Ovary (tissue), 9 donors: ENCODE results near the gene EIF3B. TPM values are rescaled to one million over a fixed set of nuclear protein-coding genes. Genes with fewer than 3 reads are reported as not detected.

ENCODE experiments used
- DNase-seq, 5 donors: peaks; one replicate each; pipeline ENCODE4 v3.0.0-alpha.2; 2019 to 2020
- H3K27ac ChIP-seq, 2 donors: fragments of 200-600 bp; one replicate each; pipeline versions ENCODE4 v1.5.1 to v1.8.0; 2019 to 2022
- H3K27me3 ChIP-seq: fragments of 200-600 bp; one replicate; pipeline ENCODE4 v1.8.0; 2022
- H3K36me3 ChIP-seq: fragments of 200-600 bp; sonication (generic); one replicate; pipeline ENCODE4 v1.5.1; 2019
- H3K4me1 ChIP-seq: one replicate; pipeline ENCODE4 v1.8.1; 2013; ENCODE audit warnings: mild to moderate bottlenecking, moderate library complexity; ENCODE audit not compliant: insufficient read depth
- H3K4me3 ChIP-seq: fragments of 200-600 bp; sonication (generic); one replicate; pipeline ENCODE4 v1.5.1; 2017
- H3K9me3 ChIP-seq, 2 donors: fragments of 200-600 bp in 1 of 2; sonication (generic) in 1 of 2; one replicate each; pipeline versions ENCODE4 v1.5.1 to v1.8.1; 2013 to 2019; ENCODE audit warnings: mild to moderate bottlenecking in 1 of 2, moderate library complexity in 1 of 2
- CTCF ChIP-seq, 3 donors: fragments of 450-650 bp in 2 of 3; fragments of 200-600 bp in 1 of 3; IDR thresholded peaks; one replicate each; pipeline versions ENCODE4 v1.5.1 to v1.8.0; 2016 to 2022; ENCODE audit warnings: antibody characterized with exemption in 3 of 3, mild to moderate bottlenecking in 1 of 3
- EP300 ChIP-seq: sonication (generic); formaldehyde crosslinking; IDR thresholded peaks from one replicate; pipeline ENCODE4 v1.6.1; 2017; ENCODE audit warnings: antibody characterized with exemption
- POLR2A ChIP-seq: fragments of 450-650 bp; IDR thresholded peaks from one replicate; pipeline ENCODE4 v1.6.1; 2017; ENCODE audit warnings: antibody characterized with exemption, mild to moderate bottlenecking, moderate library complexity
- WGBS, 3 donors: extraction: QIAGEN DNeasy Blood & Tissue Kit in 1 of 3; methylation state at CpG; one replicate each; pipeline versions ENCODE4 v1.1.5 to v1.1.7; 2013 to 2017; 5-methylcytosine and 5-hydroxymethylcytosine counted together
- intact Hi-C, 4 donors: fragments of 100-400 bp; cut with DNase I; formaldehyde crosslinking; loops; one replicate each; pipeline versions ENCODE4 v1.11.0 to v1.15.1; 2022 to 2023
- polyA plus RNA-seq, 2 donors: library from polyadenylated mRNA; stranded (reverse); fragments of 200-250 nt in 1 of 2; fragments of 350-450 nt in 1 of 2; fragmentation: Illumina TruSeq in 1 of 2; extraction: RNeasy Lipid Tissue Mini Kit (QIAGEN cat#74804) in 1 of 2; gene quantifications; one replicate each; pipeline ENCODE4 v1.2.3, GENCODE V29; 2013 to 2014
- total RNA-seq, 7 donors: library from RNA; depleted of rRNA in 2 of 7; stranded (reverse); fragments of >200 nt in 2 of 7; fragmentation: NEBNext Ultra II Directional in 3 of 7; extraction: Animal tissue kit (Norgen Biotek cat#: 25700) in 3 of 7; gene quantifications; one replicate each; pipeline versions ENCODE4 v1.1.0 to v1.2.4, GENCODE V29; 2016 to 2023
- donor health status: DM: no; HTN: no; CAD: no; lungs with moderate emphysema.
- donor health status: DM: no; HTN: no; CAD: no.
- donor health status: Bipolar disorder and iron deficiency.
- donor health status: DM: yes; HTN: yes; CAD: no.
- donor health status: DM: no; HTN: no; CAD: no.
- donor health status: DM: yes; HTN: yes; CAD: no.

Gene EIF3B
- total and polyA plus RNA-seq, 9 donors, result 62.3 to 185 (median 114) TPM

DNA sequence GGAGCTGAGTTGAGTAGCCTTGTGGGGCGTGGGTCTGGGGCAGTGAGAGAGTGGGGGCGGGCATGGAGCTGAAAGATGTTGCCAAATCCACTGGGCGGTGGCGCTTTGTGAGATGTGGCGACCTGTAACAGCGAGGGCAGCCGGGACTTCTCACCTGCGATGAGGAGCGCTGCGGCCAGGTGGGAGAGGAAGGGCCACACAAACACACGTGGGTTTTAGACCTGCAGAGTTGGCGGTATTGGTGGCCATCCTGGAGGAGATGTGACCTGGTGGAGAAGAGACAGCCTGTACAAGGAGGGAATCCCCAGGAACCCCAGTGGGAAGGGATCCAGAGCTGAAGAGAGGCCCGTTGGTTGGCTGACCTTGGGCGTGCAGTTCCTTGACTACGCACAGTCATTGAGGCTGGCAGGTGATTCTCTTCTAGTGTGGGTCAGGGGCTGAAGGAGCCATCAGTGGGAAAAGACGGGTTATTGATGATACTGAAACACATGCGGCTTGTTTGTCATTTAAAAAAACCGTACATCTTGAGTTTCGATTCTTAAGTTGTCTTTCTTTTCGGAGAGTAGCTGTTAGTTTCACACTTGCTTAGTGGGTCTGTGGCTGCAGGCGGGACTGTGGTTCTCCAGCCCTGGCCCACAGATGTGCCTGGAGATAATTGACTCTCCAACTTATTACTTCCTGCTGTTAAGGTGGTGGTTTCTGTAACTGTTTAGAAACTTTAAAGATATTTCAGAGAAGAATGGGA is 51.1 kb downstream of the EIF3B start:
- DNase-seq, result no peak
- 83 to 84% (median 84%) methylated on average over 21 of the region's 21 CpGs for WGBS, 3 donors
- Histone ChIP-seq H3K9me3 (no peaks in the 10 kb centered on the region), H3K27ac (no peak overlapping the region), H3K4me1 (peaks cover 9% of the 10 kb centered on the region), H3K27me3 (no peaks in the 10 kb centered on the region), H3K36me3 (no peaks in the 10 kb centered on the region), H3K4me3 (no peak overlapping the region)
- no peak for TF ChIP-seq EP300
- no peak for TF ChIP-seq POLR2A
- TF ChIP-seq CTCF (IDR thresholded peaks at IDR 0.05), result no peak
- intact Hi-C loops, result no loop called here

- no peak for TF ChIP-seq CTCF (IDR thresholded peaks at IDR 0.05)
- TF ChIP-seq EP300, result no peak
- no peak for TF ChIP-seq POLR2A
- Histone ChIP-seq H3K27me3 (no peaks in the 10 kb centered on the region), H3K36me3 (no peaks in the 10 kb centered on the region), H3K4me1 (peaks cover 10% of the 10 kb centered on the region), H3K4me3 (no peak overlapping the region), H3K9me3 (no peaks in the 10 kb centered on the region), H3K27ac (no peak overlapping the region)
- 80 to 89% (median 85%) methylated on average over 15 of the region's 15 CpGs for WGBS, 3 donors
- no peak for DNase-seq
- intact Hi-C loops, result no loop called here
Measured at GRCh38 chr7:2409745-2410414, 55.3 kb downstream of the EIF3B start.

GRCh38 chr7:2411049-2411448 is 56.4 kb downstream of the EIF3B start:
- no peaks in the 10 kb centered on the region for H3K9me3 ChIP-seq
- H3K27me3 ChIP-seq, result no peaks in the 10 kb centered on the region
- H3K4me3 ChIP-seq, result no peak overlapping the region
- H3K36me3 ChIP-seq, result no peaks in the 10 kb centered on the region
- H3K27ac ChIP-seq, result no peak overlapping the region
- peaks cover 10% of the 10 kb centered on the region for H3K4me1 ChIP-seq
- no peak for DNase-seq
- TF ChIP-seq CTCF (IDR thresholded peaks at IDR 0.05) (no peak), EP300 (no peak), POLR2A (no peak)
- intact Hi-C loops, result no loop called here
- 95 to 100% (median 100%) methylated on average over 1 of the region's 1 CpG for WGBS, 3 donors

- Histone ChIP-seq H3K4me1 (peaks cover 10% of the 10 kb centered on the region), H3K4me3 (no peak overlapping the region), H3K27ac (no peak overlapping the region), H3K9me3 (no peaks in the 10 kb centered on the region), H3K27me3 (no peaks in the 10 kb centered on the region), H3K36me3 (no peaks in the 10 kb centered on the region)
- no peak for TF ChIP-seq CTCF (IDR thresholded peaks at IDR 0.05)
- TF ChIP-seq EP300, result no peak
- TF ChIP-seq POLR2A, result no peak
- intact Hi-C loops, result no loop called here
- DNase-seq, result no peak
- 54 to 72% (median 65%) methylated on average over 12 of the region's 12 CpGs for WGBS, 3 donors
Measured at GRCh38 chr7:2411815-2412586, 57.4 kb downstream of the EIF3B start.
